Measurements from ENCODE around the gene RAB34.

- no peak for TF ChIP-seq CTCF (IDR thresholded peaks at IDR 0.05; ENCODE audit: insufficient read depth, low read length, poor library complexity, severe bottlenecking)
- TF ChIP-seq EZH2phosphoT487 (conservative IDR thresholded peaks at IDR 0.05; ENCODE audit: low read length): no peak
Measured at GRCh38 chr17:28712032-28712704, 5.5 kb downstream of the RAB34 start.

Data from SU-DHL-6 (cell line).